HCT116 (cell line): ENCODE measurements around the gene ADAMTS4.

Source experiments
- CBX3 ChIP-seq: IDR thresholded peaks from 2 replicates; pipeline ENCODE4 v1.6.1; 2012; ENCODE audit warnings: low read depth
- EZH2 ChIP-seq: fragments of 200-600 bp; sonication (generic); IDR thresholded peaks from 2 replicates; pipeline ENCODE4 v1.6.1; 2017; ENCODE audit warnings: antibody characterized with exemption, mixed run types
- EZH2phosphoT487 ChIP-seq: fragments of 200-600 bp; IDR thresholded peaks from 2 replicates; pipeline ENCODE4 v1.6.1; 2018; ENCODE audit warnings: antibody characterized with exemption, borderline replicate concordance
- POLR2A ChIP-seq: IDR thresholded peaks from 2 replicates; pipeline ENCODE4 v1.7.0; 2011; ENCODE audit warnings: borderline replicate concordance; ENCODE audit not compliant: insufficient read depth, insufficient read length; ENCODE audit errors: extremely low read depth
- SP1 ChIP-seq: IDR thresholded peaks from 2 replicates; pipeline ENCODE4 v1.6.1; 2012; ENCODE audit warnings: low read depth
- SRF ChIP-seq: IDR thresholded peaks from 2 replicates; pipeline ENCODE4 v1.6.1; 2012; ENCODE audit warnings: low read depth
- YY1 ChIP-seq: IDR thresholded peaks from 2 replicates; pipeline ENCODE4 v1.6.1; 2011; ENCODE audit warnings: low read length, low read depth, moderate library complexity, mild to moderate bottlenecking; ENCODE audit not compliant: insufficient replicate concordance; ENCODE audit errors: extremely low read depth
- ZFX ChIP-seq: fragments of 450-650 bp; IDR thresholded peaks from 2 replicates; pipeline ENCODE4 v1.6.1; 2017
- TF ChIP-seq, protein P1 (sequence below), 3 experiments: fragments of 200-600 bp in 1 of 3; sonication (generic) in 1 of 3; IDR thresholded peaks in 2 of 3; conservative IDR thresholded peaks in 1 of 3; 2 replicates each; pipeline ENCODE4 v1.5.1; 2012 to 2017; ENCODE audit warnings: low read depth in 2 of 3, low read length in 2 of 3, antibody characterized with exemption in 1 of 3, borderline replicate concordance in 1 of 3, control low read depth in 1 of 3, mild to moderate bottlenecking in 1 of 3, mixed read lengths in 1 of 3, mixed run types in 1 of 3, moderate library complexity in 1 of 3; ENCODE audit not compliant: insufficient read depth in 1 of 3
- TF ChIP-seq, protein P2 (sequence below): IDR thresholded peaks from 2 replicates; pipeline ENCODE4 v1.6.1; 2012

DNA sequence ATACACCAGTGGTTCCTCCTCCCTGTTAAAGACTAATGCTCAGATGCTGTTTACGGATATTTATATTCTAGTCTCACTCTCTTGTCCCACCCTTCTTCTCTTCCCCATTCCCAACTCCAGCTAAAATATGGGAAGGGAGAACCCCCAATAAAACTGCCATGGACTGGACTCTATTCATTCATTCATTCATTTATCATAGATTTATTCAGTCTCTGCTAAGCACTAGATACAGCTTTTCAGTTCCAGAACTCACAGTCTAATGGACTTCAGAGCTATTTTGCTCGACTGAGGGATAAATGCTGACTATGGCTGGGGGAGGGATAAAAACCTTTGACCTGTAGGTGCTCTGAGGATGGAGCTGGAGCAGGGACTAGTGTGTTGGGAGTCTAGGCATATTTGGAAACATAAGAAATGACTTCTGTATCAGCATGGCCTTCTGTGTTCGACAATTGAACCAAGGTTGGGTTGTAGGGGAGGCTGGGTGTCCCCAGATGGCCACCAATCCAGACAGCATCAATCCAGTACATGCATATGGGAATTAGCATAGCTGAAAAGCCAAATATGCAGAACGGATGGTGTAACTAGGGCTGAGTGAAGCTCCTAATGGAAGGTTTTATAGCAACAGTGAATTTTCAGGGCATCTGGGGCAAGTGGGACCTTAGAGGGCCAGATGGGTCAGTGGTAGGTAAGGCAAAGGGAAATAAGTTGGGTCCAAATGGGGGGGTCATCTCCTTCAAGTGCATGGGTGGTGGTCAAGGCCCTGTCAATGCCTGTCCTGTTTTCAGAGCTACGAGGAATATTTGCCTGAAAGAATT, 20.4 kb upstream of the ADAMTS4 start:
- TF ChIP-seq, protein P1, sequence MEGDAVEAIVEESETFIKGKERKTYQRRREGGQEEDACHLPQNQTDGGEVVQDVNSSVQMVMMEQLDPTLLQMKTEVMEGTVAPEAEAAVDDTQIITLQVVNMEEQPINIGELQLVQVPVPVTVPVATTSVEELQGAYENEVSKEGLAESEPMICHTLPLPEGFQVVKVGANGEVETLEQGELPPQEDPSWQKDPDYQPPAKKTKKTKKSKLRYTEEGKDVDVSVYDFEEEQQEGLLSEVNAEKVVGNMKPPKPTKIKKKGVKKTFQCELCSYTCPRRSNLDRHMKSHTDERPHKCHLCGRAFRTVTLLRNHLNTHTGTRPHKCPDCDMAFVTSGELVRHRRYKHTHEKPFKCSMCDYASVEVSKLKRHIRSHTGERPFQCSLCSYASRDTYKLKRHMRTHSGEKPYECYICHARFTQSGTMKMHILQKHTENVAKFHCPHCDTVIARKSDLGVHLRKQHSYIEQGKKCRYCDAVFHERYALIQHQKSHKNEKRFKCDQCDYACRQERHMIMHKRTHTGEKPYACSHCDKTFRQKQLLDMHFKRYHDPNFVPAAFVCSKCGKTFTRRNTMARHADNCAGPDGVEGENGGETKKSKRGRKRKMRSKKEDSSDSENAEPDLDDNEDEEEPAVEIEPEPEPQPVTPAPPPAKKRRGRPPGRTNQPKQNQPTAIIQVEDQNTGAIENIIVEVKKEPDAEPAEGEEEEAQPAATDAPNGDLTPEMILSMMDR (IDR thresholded peaks at IDR 0.05 in 2 of 3, conservative IDR thresholded peaks at IDR 0.05 in 1 of 3; ENCODE audit: borderline replicate concordance in 1 of 3, insufficient read depth in 1 of 3, low read depth in 2 of 3, low read length in 2 of 3): no peak
- TF ChIP-seq EZH2phosphoT487 (no peak), SRF (no peak), EZH2 (no peak), ZFX (no peak), SP1 (no peak), POLR2A (no peak), YY1 (no peak), CBX3 (no peak)
- TF ChIP-seq, protein P2, sequence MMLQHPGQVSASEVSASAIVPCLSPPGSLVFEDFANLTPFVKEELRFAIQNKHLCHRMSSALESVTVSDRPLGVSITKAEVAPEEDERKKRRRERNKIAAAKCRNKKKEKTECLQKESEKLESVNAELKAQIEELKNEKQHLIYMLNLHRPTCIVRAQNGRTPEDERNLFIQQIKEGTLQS: no peak
